Heart left ventricle (tissue), 16 donors: ENCODE results near the gene HMCN2. TPM values are rescaled to one million over a fixed set of nuclear protein-coding genes. Genes with fewer than 3 reads are reported as not detected.

Experiments
- ATAC-seq, 4 donors: fragments of 200-7000 bp; cut with Tn5 transposase; one replicate each; pipeline ENCODE4 v1.9.1; 2020 to 2022; ENCODE audit warnings: moderate library complexity in 4 of 4, mild to moderate bottlenecking in 3 of 4, moderate number of reproducible peaks in 1 of 4
- DNase-seq, 5 donors: peaks; one replicate each; pipeline ENCODE4 v3.0.0-alpha.2; 2020
- H3K27ac ChIP-seq, 12 donors: fragments of 200-600 bp; sonication (generic) in 4 of 12; one replicate each; pipeline versions ENCODE4 v1.5.0 to v1.8.0; 2016 to 2022; ENCODE audit warnings: mild to moderate bottlenecking in 2 of 12
- H3K27me3 ChIP-seq, 9 donors: fragments of 200-600 bp; sonication (generic) in 2 of 9; one replicate each; pipeline versions ENCODE4 v1.5.1 to v1.8.0; 2016 to 2022; ENCODE audit warnings: mild to moderate bottlenecking in 3 of 9
- H3K36me3 ChIP-seq, 9 donors: fragments of 200-600 bp; sonication (generic) in 2 of 9; one replicate each; pipeline versions ENCODE4 v1.5.0 to v1.8.0; 2018 to 2022; ENCODE audit warnings: mild to moderate bottlenecking in 2 of 9
- H3K4me1 ChIP-seq, 12 donors: fragments of 200-600 bp; sonication (generic) in 4 of 12; one replicate each; pipeline versions ENCODE4 v1.5.0 to v1.8.0; 2016 to 2022; ENCODE audit warnings: mild to moderate bottlenecking in 3 of 12
- H3K4me3 ChIP-seq, 12 donors: fragments of 200-600 bp; sonication (generic) in 4 of 12; one replicate each; pipeline versions ENCODE4 v1.5.0 to v1.8.0; 2017 to 2022; ENCODE audit warnings: mild to moderate bottlenecking in 9 of 12, moderate library complexity in 4 of 12
- H3K9me3 ChIP-seq, 12 donors: fragments of 200-600 bp; sonication (generic) in 4 of 12; one replicate each; pipeline versions ENCODE4 v1.5.0 to v1.8.0; 2016 to 2022; ENCODE audit warnings: mild to moderate bottlenecking in 1 of 12
- CTCF ChIP-seq, 12 donors: fragments of 200-600 bp; sonication (generic) in 4 of 12; IDR thresholded peaks; one replicate each; pipeline versions ENCODE4 v1.5.0 to v1.8.0; 2018 to 2022; ENCODE audit warnings: antibody characterized with exemption in 12 of 12, mild to moderate bottlenecking in 5 of 12
- POLR2A ChIP-seq, 2 donors: fragments of 450-650 bp; IDR thresholded peaks; one replicate each; pipeline ENCODE4 v1.6.1; 2017; ENCODE audit warnings: antibody characterized with exemption in 2 of 2, mild to moderate bottlenecking in 2 of 2, moderate library complexity in 2 of 2
- WGBS, 4 donors: extraction: QIAGEN DNeasy Blood & Tissue Kit in 2 of 4; methylation state at CpG; one replicate each; pipeline versions ENCODE4 v1.1.5 to v1.1.7; 2013 to 2018; 5-methylcytosine and 5-hydroxymethylcytosine counted together
- intact Hi-C, 10 donors: fragments of 100-400 bp; cut with DNase I; formaldehyde crosslinking; loops; one replicate each; pipeline versions ENCODE4 v1.11.1 to v1.14.2; 2022
- polyA plus RNA-seq, 2 donors: library from polyadenylated mRNA; stranded (reverse); fragments of 200-250 nt; gene quantifications; one replicate each; pipeline ENCODE4 v1.2.3, GENCODE V29; 2013
- total RNA-seq, 9 donors: library from RNA; depleted of rRNA in 2 of 9; stranded (reverse); fragments of >200 nt in 2 of 9; fragmentation: NEBNext Ultra II Directional in 3 of 9; extraction: Animal tissue kit (Norgen Biotek cat#: 25700) in 3 of 9; gene quantifications; one replicate each; pipeline versions ENCODE4 v1.1.0 to v1.2.4, GENCODE V29; 2016 to 2023
- donor health status: ischemic (EF 13 %, LVEDD 7.1; RV severe dilation, severe dysfunction).
- donor health status: healthy with polysubstance abuse.
- donor health status: DM: no; HTN: yes; CAD: no.
- donor health status: DM: no; HTN: no; CAD: no.
- donor health status: ischemic (EF 25% LVEDD 6.9; RV normal size, moderate dysfunction).
- donor health status: ischemic (EF 25% LVEDD 5.7; RV mildly dilated, moderate dysfunction).
- donor health status: healthy.
- donor health status: DM: yes; HTN: yes; CAD: no.
- donor health status: ischemic (EF 35%, LVEDD 5.7; RV mildly dilated, moderate dysfunction).
- donor health status: nonischemic (EF 11% LVEDD 7.7; RV severe dilation, severe dysfunction).
- donor health status: DM: yes; HTN: yes; CAD: no.
- donor health status: PGD.
- donor health status: ischemic (EF 29% LVEDD 5.4; RV normal size, mild dysfunction).
- donor health status: nonischemic (EF 23%, LVEDD 6.1; RV moderate dilation, normal function).

The HMCN2 gene
- total and polyA plus RNA-seq, 11 donors = 2.3 to 10.4 (median 4.3) TPM

DNA sequence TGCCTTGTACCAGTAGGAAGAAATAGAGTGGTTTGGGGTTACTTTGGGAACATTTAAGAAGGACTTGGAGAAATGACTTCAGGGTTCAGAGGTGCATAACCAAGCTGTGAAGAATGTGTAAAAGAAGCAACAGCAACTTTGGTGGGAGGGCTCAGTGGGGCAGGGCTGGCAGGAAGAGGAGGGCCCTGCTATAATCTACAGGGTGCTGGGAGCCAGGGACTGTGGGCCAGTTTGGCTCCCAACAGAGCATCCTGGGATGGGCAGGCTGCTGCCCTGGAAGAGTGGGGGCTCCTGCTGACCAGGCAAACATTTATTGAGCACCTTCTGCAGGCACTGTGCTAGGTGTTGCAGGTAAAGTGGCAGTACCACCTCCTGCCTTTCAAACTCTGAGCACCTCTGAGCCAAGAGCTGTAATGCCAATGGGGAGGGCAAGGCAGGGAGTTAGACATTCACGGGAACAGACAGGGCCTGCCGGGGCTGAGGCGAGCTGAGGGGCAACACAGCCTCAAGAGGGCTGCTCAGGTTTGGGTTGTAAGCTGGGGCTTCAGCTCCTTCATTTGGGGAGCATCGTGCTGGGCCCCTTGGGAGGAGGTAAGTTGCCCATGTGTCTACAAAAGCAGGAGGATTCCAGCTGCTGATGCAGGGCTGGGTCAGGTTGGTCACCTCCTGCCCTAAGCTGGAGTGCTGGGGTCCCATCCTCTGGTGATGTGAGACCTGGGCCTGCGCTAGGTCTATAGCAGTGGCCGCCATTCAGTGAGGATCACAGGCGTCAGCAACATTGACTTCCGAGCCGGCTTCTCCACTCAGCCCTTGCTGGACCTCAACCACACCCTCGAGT is 30.6 kb downstream of the HMCN2 start:
- WGBS, 4 donors = 75 to 89% (median 86%) methylated on average over 10 of the region's 10 CpGs
- ATAC-seq (no peak), DNase-seq (peak in 3 of 5 donors; percentile 5 to 36 (median 14))
- TF ChIP-seq CTCF (IDR thresholded peaks at IDR 0.05) (no peak), POLR2A (IDR thresholded peaks at IDR 0.05) (no peak)
- no peak overlapping the region for H3K4me3 ChIP-seq
- H3K36me3 ChIP-seq = peaks cover 0 to 3% (median 0%) of the 10 kb centered on the region in 9 donors
- intact Hi-C loops = no loop called here
- H3K4me1 ChIP-seq = peaks cover 0 to 19% (median 0%) of the 10 kb centered on the region in 12 donors
- H3K9me3 ChIP-seq = no peaks in the 10 kb centered on the region
- H3K27ac ChIP-seq = no peak overlapping the region
- no peaks in the 10 kb centered on the region for H3K27me3 ChIP-seq

- ATAC-seq = no peak
- Histone ChIP-seq H3K4me1 (peaks cover 0 to 20% (median 0%) of the 10 kb centered on the region in 12 donors), H3K36me3 (peaks cover 0 to 3% (median 0%) of the 10 kb centered on the region in 9 donors), H3K9me3 (no peaks in the 10 kb centered on the region), H3K27ac (peak overlapping the region in 2 of 12 donors; percentile 24 to 47), H3K27me3 (no peaks in the 10 kb centered on the region), H3K4me3 (no peak overlapping the region)
- TF ChIP-seq CTCF (IDR thresholded peaks at IDR 0.05) (no peak), POLR2A (IDR thresholded peaks at IDR 0.05) (no peak)
- DNase-seq = peak in 1 of 5 donors; percentile 6
- 62 to 73% (median 69%) methylated on average over 2 of the region's 2 CpGs for WGBS, 4 donors
- intact Hi-C loops = no loop called here
These were observed 31.2 kb downstream of the HMCN2 start for GRCh38 chr9:130296783-130297055.

- H3K4me3 ChIP-seq = no peak overlapping the region
- ATAC-seq (peak in 2 of 4 donors; percentile 40 to 56), DNase-seq (peak in 4 of 5 donors; percentile 27 to 53 (median 47))
- peaks cover 0 to 3% (median 0%) of the 10 kb centered on the region in 9 donors for H3K36me3 ChIP-seq
- intact Hi-C loops = no loop called here
- WGBS, 4 donors = 55 to 60% (median 56%) methylated on average over 6 of the region's 6 CpGs
- TF ChIP-seq POLR2A (IDR thresholded peaks at IDR 0.05) = no peak
- no peak for TF ChIP-seq CTCF (IDR thresholded peaks at IDR 0.05)
- H3K4me1 ChIP-seq = peaks cover 0 to 26% (median 0%) of the 10 kb centered on the region in 12 donors
- H3K27me3 ChIP-seq = no peaks in the 10 kb centered on the region
- H3K9me3 ChIP-seq = no peaks in the 10 kb centered on the region
- H3K27ac ChIP-seq = peak overlapping the region in 2 of 12 donors; percentile 47 to 50
These were observed 31.8 kb downstream of the HMCN2 start for GRCh38 chr9:130297371-130297770.

DNA sequence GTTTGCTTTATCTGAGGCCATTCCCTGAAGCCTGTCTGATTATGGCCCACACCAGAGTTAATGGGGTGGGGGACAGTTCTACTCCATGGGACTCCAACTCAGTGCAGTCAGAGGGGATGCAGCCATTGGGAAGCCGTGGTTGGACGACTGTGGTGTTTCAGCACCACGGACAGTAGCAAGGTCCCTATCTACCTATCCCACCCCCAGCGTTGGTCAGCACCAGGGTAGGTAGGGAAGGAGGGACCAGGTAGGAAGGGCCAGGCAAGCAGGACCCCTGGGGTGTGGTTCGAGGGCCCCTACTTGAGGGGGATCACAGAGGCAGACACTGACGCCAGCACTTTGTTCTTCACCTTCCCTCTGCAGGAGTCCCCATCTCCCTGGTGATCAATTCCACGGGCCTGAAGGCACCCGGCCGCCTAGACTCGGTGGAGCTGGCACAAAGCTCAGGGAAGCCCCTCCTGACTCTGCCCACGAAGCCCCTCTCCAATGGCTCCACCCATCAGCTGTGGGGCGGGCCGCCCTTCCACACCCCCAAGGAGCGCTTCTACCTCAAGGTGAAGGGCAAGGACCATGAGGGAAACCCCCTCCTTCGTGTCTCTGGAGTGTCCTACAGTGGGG is 33.2 kb downstream of the HMCN2 start:
- WGBS, 4 donors = 56 to 66% (median 58%) methylated on average over 14 to 15 of the region's 15 CpGs
- intact Hi-C loops = no loop called here
- H3K4me3 ChIP-seq = no peak overlapping the region
- peaks cover 0 to 3% (median 0%) of the 10 kb centered on the region in 9 donors for H3K36me3 ChIP-seq
- DNase-seq (peak in 3 of 5 donors; percentile 18 to 45 (median 22)), ATAC-seq (no peak)
- no peak for TF ChIP-seq POLR2A (IDR thresholded peaks at IDR 0.05)
- TF ChIP-seq CTCF (IDR thresholded peaks at IDR 0.05) = no peak
- H3K27ac ChIP-seq = no peak overlapping the region
- peaks cover 0 to 37% (median 0%) of the 10 kb centered on the region in 12 donors for H3K4me1 ChIP-seq
- H3K27me3 ChIP-seq = no peaks in the 10 kb centered on the region
- H3K9me3 ChIP-seq = no peaks in the 10 kb centered on the region
